Panc1 (cell line): ENCODE results near the gene NANOS2. TPM values are rescaled to one million over a fixed set of nuclear protein-coding genes. Genes with fewer than 3 reads are reported as not detected.

Experiments
- ATAC-seq: fragments of 200-7000 bp; cut with Tn5 transposase; 2 replicates; pipeline ENCODE4 v1.9.1; 2020; ENCODE audit warnings: mild to moderate bottlenecking, moderate library complexity
- BruUV-seq: library from RNA; stranded (reverse); fragments of 400-500 nt; replicated peaks from 2 replicates; lab custom pipeline; 2021; lab: Mats Ljungman, UMichigan
- CTCF ChIA-PET: fragments of 300-600 bp; sonication (Branson Sonifier 250); formaldehyde crosslinking; loops from one replicate; lab custom pipeline; 2022; ENCODE audit warnings: antibody characterized with exemption; lab: Charles Lee
- POLR2A ChIA-PET: fragments of 300-600 bp; sonication (Branson Sonifier 250); formaldehyde crosslinking; loops from one replicate; lab custom pipeline; 2022; ENCODE audit warnings: antibody characterized with exemption; lab: Charles Lee
- DNase-seq: peaks from one replicate; pipeline ENCODE4 v3.0.0-alpha.2; 2010; ENCODE audit warnings: low read depth, low spot score
- H3K27ac ChIP-seq: 2 replicates; pipeline ENCODE4 v1.5.1; 2011; ENCODE audit warnings: mild to moderate bottlenecking, low read length, inconsistent platforms
- H3K27me3 ChIP-seq: fragments of 200-500 bp; sonication (Bioruptor generic); 2 replicates; pipeline ENCODE4 v1.6.0; 2014; ENCODE audit warnings: low read length, inconsistent platforms; ENCODE audit not compliant: control insufficient read depth, insufficient read depth
- H3K36me3 ChIP-seq: fragments of 200-500 bp; sonication (Bioruptor generic); 2 replicates; pipeline ENCODE4 v1.5.1; 2014; ENCODE audit warnings: inconsistent platforms, mild to moderate bottlenecking, low read length, moderate library complexity; ENCODE audit not compliant: control insufficient read depth, insufficient read depth
- H3K4me1 ChIP-seq: 2 replicates; pipeline ENCODE4 v1.5.1; 2011; ENCODE audit warnings: inconsistent platforms, mild to moderate bottlenecking, low read length, moderate library complexity; ENCODE audit not compliant: control insufficient read depth, insufficient read depth
- H3K4me3 ChIP-seq, 2 experiments: 2 replicates each; pipeline ENCODE4 v1.5.1; 2011 to 2012; ENCODE audit warnings: low read depth in 2 of 2, low read length in 2 of 2, mild to moderate bottlenecking in 2 of 2, inconsistent platforms in 1 of 2, moderate library complexity in 1 of 2
- H3K9me3 ChIP-seq: fragments of 200-500 bp; sonication (Bioruptor generic); 2 replicates; pipeline ENCODE4 v1.5.1; 2014; ENCODE audit warnings: low read depth, mild to moderate bottlenecking, inconsistent platforms, low read length, moderate library complexity; ENCODE audit not compliant: control insufficient read depth, insufficient read depth
- POLR2AphosphoS5 ChIP-seq: IDR thresholded peaks from 2 replicates; pipeline ENCODE4 v1.6.1; 2012; ENCODE audit warnings: mild to moderate bottlenecking, low read depth, low read length, moderate library complexity
- SIN3A ChIP-seq: IDR thresholded peaks from 2 replicates; pipeline ENCODE4 v1.6.1; 2012; ENCODE audit warnings: low read depth, mild to moderate bottlenecking, low read length, moderate library complexity, borderline replicate concordance; ENCODE audit not compliant: insufficient read depth
- TCF7L2 ChIP-seq: IDR thresholded peaks from 2 replicates; pipeline ENCODE4 v1.6.1; 2011; ENCODE audit warnings: mild to moderate bottlenecking, low read depth, low read length, inconsistent platforms
- in situ Hi-C: cut with HindIII; loops from 2 replicates; pipeline ENCODE4 v1.10.0; 2016; ENCODE audit warnings: low sequenced_read_pairs, low pct_unique_long_range_greater_than_20kb
- intact Hi-C: fragments of 100-400 bp; cut with micrococcal nuclease; formaldehyde crosslinking; loops from one replicate; pipeline ENCODE4 v1.10.0; 2022; ENCODE audit not compliant: unreplicated experiment
- total RNA-seq: library from RNA; stranded (reverse); gene quantifications from one replicate; pipeline ENCODE4 v1.2.1, GENCODE V29; 2021; ENCODE audit not compliant: unreplicated experiment
- TF ChIP-seq, protein P1 (sequence below): fragments of 450-650 bp; IDR thresholded peaks from 2 replicates; pipeline ENCODE4 v1.5.1; 2017; ENCODE audit warnings: mild to moderate bottlenecking
- TF ChIP-seq, protein P2 (sequence below), 2 experiments: IDR thresholded peaks; 2 replicates each; pipeline ENCODE4 v1.6.1; 2011 to 2012; ENCODE audit warnings: low read depth in 2 of 2, control low read depth in 1 of 2, low read length in 1 of 2, mild to moderate bottlenecking in 1 of 2, moderate library complexity in 1 of 2; ENCODE audit not compliant: insufficient read depth in 1 of 2

Gene NANOS2
- total RNA-seq, 1 experiment from 2014 or later = not detected

GRCh38 chr19:45883586-45883880 lies 31.0 kb downstream of the NANOS2 start:
- Histone ChIP-seq H3K9me3 (no peaks in the 10 kb centered on the region), H3K27me3 (no peaks in the 10 kb centered on the region), H3K27ac (peak overlapping the region; percentile 57), H3K4me3 (peak overlapping the region; percentile 47 to 51), H3K4me1 (peaks cover 9% of the 10 kb centered on the region), H3K36me3 (no peaks in the 10 kb centered on the region)
- ChIA-PET POLR2A (no interaction called here), CTCF (interaction anchor here (0.6 kb wide), 1 partner anchor 67 kb away, joined by 4 read pairs; no protein-coding TSS in a partner anchor)
- no peak for ATAC-seq
- no peak for DNase-seq
- in situ Hi-C loops = no loop called here
- no peak for TF ChIP-seq SIN3A
- TF ChIP-seq, protein P1, sequence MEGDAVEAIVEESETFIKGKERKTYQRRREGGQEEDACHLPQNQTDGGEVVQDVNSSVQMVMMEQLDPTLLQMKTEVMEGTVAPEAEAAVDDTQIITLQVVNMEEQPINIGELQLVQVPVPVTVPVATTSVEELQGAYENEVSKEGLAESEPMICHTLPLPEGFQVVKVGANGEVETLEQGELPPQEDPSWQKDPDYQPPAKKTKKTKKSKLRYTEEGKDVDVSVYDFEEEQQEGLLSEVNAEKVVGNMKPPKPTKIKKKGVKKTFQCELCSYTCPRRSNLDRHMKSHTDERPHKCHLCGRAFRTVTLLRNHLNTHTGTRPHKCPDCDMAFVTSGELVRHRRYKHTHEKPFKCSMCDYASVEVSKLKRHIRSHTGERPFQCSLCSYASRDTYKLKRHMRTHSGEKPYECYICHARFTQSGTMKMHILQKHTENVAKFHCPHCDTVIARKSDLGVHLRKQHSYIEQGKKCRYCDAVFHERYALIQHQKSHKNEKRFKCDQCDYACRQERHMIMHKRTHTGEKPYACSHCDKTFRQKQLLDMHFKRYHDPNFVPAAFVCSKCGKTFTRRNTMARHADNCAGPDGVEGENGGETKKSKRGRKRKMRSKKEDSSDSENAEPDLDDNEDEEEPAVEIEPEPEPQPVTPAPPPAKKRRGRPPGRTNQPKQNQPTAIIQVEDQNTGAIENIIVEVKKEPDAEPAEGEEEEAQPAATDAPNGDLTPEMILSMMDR = peak; percentile 4
- BruUV-seq = no TSS peak
- intact Hi-C loops = no loop called here

- in situ Hi-C loops (no loop called here), intact Hi-C loops (no loop called here)
- no peaks in the 10 kb centered on the region for H3K27me3 ChIP-seq
- no TSS peak for BruUV-seq
- DNase-seq (peak; percentile 61), ATAC-seq (peak; percentile 36; the same call in 1 of the 2 replicates)
- no peaks in the 10 kb centered on the region for H3K9me3 ChIP-seq
- peak overlapping the region; percentile 69; the same call in 1 of the 2 replicates for H3K27ac ChIP-seq
- CTCF ChIA-PET = interaction anchor here (0.7 to 0.8 kb wide), 2 partner anchors 65 to 66 kb away, joined by 3 to 4 read pairs; no protein-coding TSS in a partner anchor
- POLR2A ChIA-PET = no interaction called here
- TF ChIP-seq, protein P1 = peak; percentile 97
- TF ChIP-seq TCF7L2 = no peak; the same call in 1 of the 2 replicates
- TF ChIP-seq POLR2AphosphoS5 = 0 out of 2 replicates have a peak, but pooled peaks have one; percentile 15
- TF ChIP-seq SIN3A = no peak
- no peaks in the 10 kb centered on the region for H3K36me3 ChIP-seq
- H3K4me3 ChIP-seq = peak overlapping the region; percentile 33 to 63
- peaks cover 9% of the 10 kb centered on the region for H3K4me1 ChIP-seq
These were observed 31.7 kb downstream of the NANOS2 start for GRCh38 chr19:45882652-45883585.

DNA sequence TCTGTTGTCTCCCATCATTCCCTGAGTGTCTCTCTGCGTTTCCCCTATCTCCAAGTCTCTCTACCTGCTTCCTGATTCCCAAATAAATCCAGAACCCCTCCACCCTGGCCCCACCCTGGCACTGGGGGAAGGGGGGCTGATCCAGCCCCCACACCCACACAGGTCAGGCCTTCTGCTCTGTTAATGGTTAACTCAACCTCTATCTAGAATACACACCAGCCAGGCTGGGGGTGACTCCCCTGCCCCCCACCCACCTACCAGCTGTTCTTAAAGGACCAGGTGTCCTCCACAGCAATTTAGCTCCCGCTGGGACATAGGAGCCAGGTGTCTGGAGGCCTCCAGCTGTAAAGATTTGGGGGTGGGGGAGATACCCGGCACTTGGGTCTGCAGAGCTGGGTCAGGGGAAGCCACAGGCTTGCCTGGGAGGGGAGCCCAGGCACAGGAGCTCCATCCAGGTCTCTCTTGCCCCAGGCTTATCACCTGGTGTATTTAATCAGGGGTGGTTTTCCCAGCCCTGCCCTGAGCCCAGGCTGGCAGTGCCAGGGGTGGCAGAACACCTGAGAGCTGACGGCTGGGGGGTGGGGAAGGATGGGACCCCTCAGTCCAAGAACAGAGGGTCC lies 32.6 kb downstream of the NANOS2 start:
- Histone ChIP-seq H3K36me3 (no peaks in the 10 kb centered on the region), H3K27ac (no peak overlapping the region), H3K9me3 (no peaks in the 10 kb centered on the region), H3K4me3 (no peak overlapping the region), H3K27me3 (no peaks in the 10 kb centered on the region), H3K4me1 (peaks cover 4% of the 10 kb centered on the region)
- CTCF ChIA-PET = interaction anchor here (0.7 to 0.8 kb wide), 2 partner anchors 64 to 65 kb away, joined by 3 to 4 read pairs; no protein-coding TSS in a partner anchor
- POLR2A ChIA-PET = no interaction called here
- no TSS peak for BruUV-seq
- in situ Hi-C loops = no loop called here
- TF ChIP-seq TCF7L2 (no peak), POLR2AphosphoS5 (no peak), SIN3A (no peak)
- TF ChIP-seq, protein P1 = no peak
- TF ChIP-seq, protein P2, sequence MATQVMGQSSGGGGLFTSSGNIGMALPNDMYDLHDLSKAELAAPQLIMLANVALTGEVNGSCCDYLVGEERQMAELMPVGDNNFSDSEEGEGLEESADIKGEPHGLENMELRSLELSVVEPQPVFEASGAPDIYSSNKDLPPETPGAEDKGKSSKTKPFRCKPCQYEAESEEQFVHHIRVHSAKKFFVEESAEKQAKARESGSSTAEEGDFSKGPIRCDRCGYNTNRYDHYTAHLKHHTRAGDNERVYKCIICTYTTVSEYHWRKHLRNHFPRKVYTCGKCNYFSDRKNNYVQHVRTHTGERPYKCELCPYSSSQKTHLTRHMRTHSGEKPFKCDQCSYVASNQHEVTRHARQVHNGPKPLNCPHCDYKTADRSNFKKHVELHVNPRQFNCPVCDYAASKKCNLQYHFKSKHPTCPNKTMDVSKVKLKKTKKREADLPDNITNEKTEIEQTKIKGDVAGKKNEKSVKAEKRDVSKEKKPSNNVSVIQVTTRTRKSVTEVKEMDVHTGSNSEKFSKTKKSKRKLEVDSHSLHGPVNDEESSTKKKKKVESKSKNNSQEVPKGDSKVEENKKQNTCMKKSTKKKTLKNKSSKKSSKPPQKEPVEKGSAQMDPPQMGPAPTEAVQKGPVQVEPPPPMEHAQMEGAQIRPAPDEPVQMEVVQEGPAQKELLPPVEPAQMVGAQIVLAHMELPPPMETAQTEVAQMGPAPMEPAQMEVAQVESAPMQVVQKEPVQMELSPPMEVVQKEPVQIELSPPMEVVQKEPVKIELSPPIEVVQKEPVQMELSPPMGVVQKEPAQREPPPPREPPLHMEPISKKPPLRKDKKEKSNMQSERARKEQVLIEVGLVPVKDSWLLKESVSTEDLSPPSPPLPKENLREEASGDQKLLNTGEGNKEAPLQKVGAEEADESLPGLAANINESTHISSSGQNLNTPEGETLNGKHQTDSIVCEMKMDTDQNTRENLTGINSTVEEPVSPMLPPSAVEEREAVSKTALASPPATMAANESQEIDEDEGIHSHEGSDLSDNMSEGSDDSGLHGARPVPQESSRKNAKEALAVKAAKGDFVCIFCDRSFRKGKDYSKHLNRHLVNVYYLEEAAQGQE (IDR thresholded peaks at IDR 0.05; ENCODE audit: insufficient read depth in 1 of 2, low read depth in 2 of 2, low read length in 1 of 2) = no peak
- no peak for ATAC-seq
- DNase-seq = no peak
- intact Hi-C loops = no loop called here
